Osteocyte (in vitro differentiated cells): ENCODE data around the gene COL23A1. TPM values are rescaled to one million over a fixed set of nuclear protein-coding genes. Genes with fewer than 3 reads are reported as not detected.

Source experiments
- DNase-seq: peaks from one replicate; pipeline ENCODE4 v3.0.0; 2021; ENCODE audit warnings: mixed read lengths; ENCODE audit not compliant: unreplicated experiment; ENCODE audit errors: extremely low spot score
- H3K27ac Mint-ChIP-seq: one replicate; pipeline ENCODE4 v1.8.0; 2021; ENCODE audit warnings: mild to moderate bottlenecking, mixed read lengths; ENCODE audit not compliant: unreplicated experiment
- H3K27me3 Mint-ChIP-seq: one replicate; pipeline ENCODE4 v1.8.0; 2021; ENCODE audit warnings: mixed read lengths; ENCODE audit not compliant: unreplicated experiment
- H3K36me3 Mint-ChIP-seq: one replicate; pipeline ENCODE4 v1.8.0; 2021; ENCODE audit warnings: mixed read lengths; ENCODE audit not compliant: unreplicated experiment
- H3K4me1 Mint-ChIP-seq: one replicate; pipeline ENCODE4 v1.8.0; 2021; ENCODE audit warnings: mixed read lengths; ENCODE audit not compliant: unreplicated experiment
- H3K4me3 Mint-ChIP-seq: one replicate; pipeline ENCODE4 v1.8.0; 2021; ENCODE audit warnings: mild to moderate bottlenecking, moderate library complexity, mixed read lengths; ENCODE audit not compliant: unreplicated experiment
- H3K9me3 Mint-ChIP-seq: one replicate; pipeline ENCODE4 v1.8.0; 2021; ENCODE audit warnings: mixed read lengths; ENCODE audit not compliant: unreplicated experiment
- total RNA-seq: library from RNA; stranded (reverse); gene quantifications from 2 replicates; pipeline ENCODE4 v1.2.1, GENCODE V29; 2021
- TF ChIP-seq, protein P1 (sequence below): fragments of 200-600 bp; sonication (generic); IDR thresholded peaks from 2 replicates; pipeline ENCODE4 v1.5.0; 2021; ENCODE audit warnings: antibody characterized with exemption, mild to moderate bottlenecking, moderate library complexity

COL23A1 gene
- total RNA-seq, 1 donor from 2014 or later: not detected

DNA sequence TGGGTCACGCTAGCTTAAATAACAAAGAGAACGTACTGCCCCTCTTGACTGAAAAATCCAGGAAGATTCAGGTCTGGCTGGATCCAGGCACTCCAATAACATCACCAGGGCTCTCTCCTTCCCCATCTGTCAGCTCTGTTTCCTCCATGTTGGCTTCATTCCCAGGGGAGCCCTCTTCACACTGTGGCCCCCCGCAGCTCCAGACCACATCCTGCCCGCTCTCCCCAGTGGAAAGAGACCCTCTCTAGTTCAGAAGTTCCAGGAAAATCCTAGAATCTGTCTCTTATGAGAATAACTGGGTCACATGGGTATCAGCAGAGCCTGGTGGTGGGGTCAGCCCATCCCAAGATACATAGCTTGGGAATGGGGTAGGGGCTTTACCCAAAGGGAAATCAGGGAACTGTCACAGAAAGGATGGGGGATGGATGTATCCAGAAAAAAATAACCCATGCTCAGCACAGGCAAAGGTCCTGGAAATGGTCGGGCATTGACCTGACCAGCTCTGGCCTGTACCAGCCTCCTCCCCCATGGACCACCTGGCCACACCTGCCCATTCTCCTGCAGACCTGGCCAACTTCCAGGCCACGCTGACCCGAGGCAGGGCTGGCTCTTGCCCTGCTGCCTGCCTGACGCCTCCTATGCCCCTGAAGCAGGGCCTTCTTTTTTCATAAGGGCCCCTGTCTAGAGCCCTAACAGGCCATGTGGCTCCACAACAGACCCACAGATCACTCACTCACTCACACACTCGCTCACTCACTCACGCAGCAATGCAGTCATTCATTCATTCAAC lies 65.9 kb downstream of the COL23A1 start:
- Mint-ChIP-seq H3K27me3 (no peaks in the 10 kb centered on the region), H3K4me1 (no peaks in the 10 kb centered on the region)
- no peak for DNase-seq

DNA sequence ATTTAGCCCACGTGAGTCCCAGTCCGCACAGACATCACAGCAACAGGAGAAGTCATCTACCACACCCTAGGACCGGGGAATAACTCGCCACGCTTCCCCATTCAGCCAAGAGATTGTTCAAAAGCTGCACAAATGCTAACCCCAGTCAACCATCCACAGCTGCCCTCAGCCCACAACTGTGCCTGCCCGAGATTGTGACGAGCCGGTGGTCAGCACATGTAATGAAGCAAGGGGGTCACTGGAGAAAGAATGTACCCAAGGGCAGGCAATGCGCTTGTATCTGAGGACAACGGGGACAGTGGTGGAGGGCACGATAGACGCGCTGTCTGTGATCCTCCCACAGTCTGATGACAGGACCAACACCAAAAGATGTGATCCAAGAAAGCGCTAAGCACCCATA lies 67.8 kb downstream of the COL23A1 start:
- Mint-ChIP-seq H3K27me3 (no peaks in the 10 kb centered on the region), H3K9me3 (peaks cover 33% of the 10 kb centered on the region), H3K4me3 (no peak overlapping the region), H3K27ac (no peak overlapping the region), H3K36me3 (no peaks in the 10 kb centered on the region), H3K4me1 (no peaks in the 10 kb centered on the region)
- TF ChIP-seq, protein P1, sequence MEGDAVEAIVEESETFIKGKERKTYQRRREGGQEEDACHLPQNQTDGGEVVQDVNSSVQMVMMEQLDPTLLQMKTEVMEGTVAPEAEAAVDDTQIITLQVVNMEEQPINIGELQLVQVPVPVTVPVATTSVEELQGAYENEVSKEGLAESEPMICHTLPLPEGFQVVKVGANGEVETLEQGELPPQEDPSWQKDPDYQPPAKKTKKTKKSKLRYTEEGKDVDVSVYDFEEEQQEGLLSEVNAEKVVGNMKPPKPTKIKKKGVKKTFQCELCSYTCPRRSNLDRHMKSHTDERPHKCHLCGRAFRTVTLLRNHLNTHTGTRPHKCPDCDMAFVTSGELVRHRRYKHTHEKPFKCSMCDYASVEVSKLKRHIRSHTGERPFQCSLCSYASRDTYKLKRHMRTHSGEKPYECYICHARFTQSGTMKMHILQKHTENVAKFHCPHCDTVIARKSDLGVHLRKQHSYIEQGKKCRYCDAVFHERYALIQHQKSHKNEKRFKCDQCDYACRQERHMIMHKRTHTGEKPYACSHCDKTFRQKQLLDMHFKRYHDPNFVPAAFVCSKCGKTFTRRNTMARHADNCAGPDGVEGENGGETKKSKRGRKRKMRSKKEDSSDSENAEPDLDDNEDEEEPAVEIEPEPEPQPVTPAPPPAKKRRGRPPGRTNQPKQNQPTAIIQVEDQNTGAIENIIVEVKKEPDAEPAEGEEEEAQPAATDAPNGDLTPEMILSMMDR: no peak
- no peak for DNase-seq

More for the DNA sequence above, 65.9 kb downstream of the COL23A1 start:
- Mint-ChIP-seq H3K4me3 (no peak overlapping the region), H3K36me3 (no peaks in the 10 kb centered on the region), H3K9me3 (peaks cover 33% of the 10 kb centered on the region), H3K27ac (no peak overlapping the region)
- TF ChIP-seq, protein P1: no peak

DNA sequence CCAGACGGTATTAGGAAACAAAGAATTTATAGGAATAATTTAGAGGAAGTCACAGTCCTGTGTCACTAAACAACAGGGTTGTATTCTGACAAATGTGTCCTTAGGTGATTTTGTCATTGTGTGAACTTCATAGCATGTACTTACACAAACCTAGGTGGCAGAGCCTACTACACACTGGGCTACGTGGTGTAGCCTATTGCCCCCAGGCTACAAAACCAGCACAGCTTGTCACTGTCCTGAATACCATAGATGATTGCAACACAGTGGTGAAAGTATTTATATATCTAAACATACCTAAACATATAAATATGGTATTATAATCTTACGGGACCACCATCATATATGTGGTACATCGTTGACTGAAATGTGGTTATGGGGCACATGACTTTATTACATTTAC lies 69.3 kb downstream of the COL23A1 start:
- Mint-ChIP-seq H3K36me3 (no peaks in the 10 kb centered on the region), H3K4me1 (no peaks in the 10 kb centered on the region), H3K9me3 (peaks cover 44% of the 10 kb centered on the region), H3K27me3 (no peaks in the 10 kb centered on the region), H3K4me3 (no peak overlapping the region), H3K27ac (no peak overlapping the region)
- DNase-seq: no peak
- TF ChIP-seq, protein P1: no peak

DNA sequence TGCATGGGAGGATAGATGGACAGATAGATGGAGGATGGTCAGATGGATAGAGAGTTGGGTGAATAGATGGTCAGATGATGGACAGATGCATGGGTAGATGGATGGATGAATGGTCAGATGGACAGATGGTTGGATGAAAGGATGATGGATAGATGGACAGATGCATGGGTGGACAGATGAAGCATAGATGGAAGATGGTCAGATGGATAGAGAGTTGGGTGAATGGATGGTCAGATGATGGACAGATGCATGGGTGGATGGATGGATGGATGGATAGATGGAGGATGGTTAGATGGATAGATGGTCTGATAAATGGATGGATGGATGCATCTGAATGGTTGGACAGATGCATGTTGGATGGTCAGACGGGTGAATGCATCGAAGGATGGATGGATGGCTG lies 70.4 kb downstream of the COL23A1 start:
- no peaks in the 10 kb centered on the region for H3K4me1 Mint-ChIP-seq
- no peak overlapping the region for H3K4me3 Mint-ChIP-seq
- H3K27ac Mint-ChIP-seq: no peak overlapping the region
- no peaks in the 10 kb centered on the region for H3K27me3 Mint-ChIP-seq
- TF ChIP-seq, protein P1: no peak
- DNase-seq: no peak
- H3K9me3 Mint-ChIP-seq: peaks cover 49% of the 10 kb centered on the region
- no peaks in the 10 kb centered on the region for H3K36me3 Mint-ChIP-seq

DNA sequence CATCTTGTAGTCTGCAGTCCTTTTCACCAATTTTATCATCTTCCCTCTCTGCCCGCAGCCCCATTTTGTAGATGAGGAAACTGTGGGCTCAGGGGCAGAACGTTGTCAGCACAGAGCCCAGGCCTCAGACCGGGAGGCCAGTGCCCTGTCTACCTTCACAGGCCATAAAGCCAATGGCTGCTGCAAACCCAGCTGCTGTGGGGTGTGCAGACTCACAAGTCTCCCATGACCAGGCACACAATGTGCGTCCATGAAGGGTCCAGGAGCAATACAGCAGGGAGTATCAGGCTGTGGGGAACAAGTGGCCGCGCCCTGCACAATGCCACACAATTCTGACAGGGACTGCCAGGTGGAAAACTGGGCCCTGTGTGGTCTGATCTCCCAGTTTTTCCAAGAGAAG lies 71.0 kb downstream of the COL23A1 start:
- H3K27ac Mint-ChIP-seq: no peak overlapping the region
- H3K4me3 Mint-ChIP-seq: no peak overlapping the region
- no peaks in the 10 kb centered on the region for H3K36me3 Mint-ChIP-seq
- TF ChIP-seq, protein P1: no peak
- no peaks in the 10 kb centered on the region for H3K4me1 Mint-ChIP-seq
- peaks cover 53% of the 10 kb centered on the region for H3K9me3 Mint-ChIP-seq
- no peak for DNase-seq
- H3K27me3 Mint-ChIP-seq: no peaks in the 10 kb centered on the region
